ENCODE data around the gene RFX3.

- TF ChIP-seq ZNF645 (tag by site-specific recombination; IDR thresholded peaks at IDR 0.05) = no peak
- TF ChIP-seq CTCF (tag by site-specific recombination; IDR thresholded peaks at IDR 0.05) = peak; percentile 54; the same call in 1 of the 2 replicates
- no peak for TF ChIP-seq ZNF121 (tag by site-specific recombination; IDR thresholded peaks at IDR 0.05)
- TF ChIP-seq ATF2 (tag by site-specific recombination; IDR thresholded peaks at IDR 0.05; ENCODE audit: low read depth) = no peak
- TF ChIP-seq ZBTB1 (tag by site-specific recombination; IDR thresholded peaks at IDR 0.05) = no peak
- TF ChIP-seq ZSCAN4 (tag by site-specific recombination; IDR thresholded peaks at IDR 0.05) = no peak
- no peak for TF ChIP-seq ZNF585B (tag by site-specific recombination; IDR thresholded peaks at IDR 0.05)
- no peak for TF ChIP-seq ZNF433 (tag by site-specific recombination; IDR thresholded peaks at IDR 0.05; ENCODE audit: low read depth)
- no peak for TF ChIP-seq ZNF704 (tag by site-specific recombination; IDR thresholded peaks at IDR 0.05)
- no peak for TF ChIP-seq ZNF114 (tag by site-specific recombination; IDR thresholded peaks at IDR 0.05)
- no peak for TF ChIP-seq KLF7 (tag by site-specific recombination; IDR thresholded peaks at IDR 0.05; ENCODE audit: borderline replicate concordance)
- TF ChIP-seq PBX3 (CRISPR knock-in tag; IDR thresholded peaks at IDR 0.05) = no peak
Observed at GRCh38 chr9:3467593-3468219, 58.1 kb downstream of the RFX3 start.
